GM18868 (cell line): ENCODE data around the gene ELF2.
"Not testable (repeated sequence)": the region's sequence is repeated elsewhere in the genome, so short reads cannot be mapped to it uniquely, and the experiment has no call there.

Experiments used
- ATAC-seq: cut with Tn5 transposase; IDR thresholded peaks from one replicate; pipeline ENCODE4 v1.9.1; 2021; ENCODE audit warnings: mild to moderate bottlenecking, moderate library complexity; ENCODE audit not compliant: unreplicated experiment

Gene ELF2

GRCh38 chr4:139024686-139025085, 152.3 kb downstream of the ELF2 start:
- no peak for ATAC-seq

DNA sequence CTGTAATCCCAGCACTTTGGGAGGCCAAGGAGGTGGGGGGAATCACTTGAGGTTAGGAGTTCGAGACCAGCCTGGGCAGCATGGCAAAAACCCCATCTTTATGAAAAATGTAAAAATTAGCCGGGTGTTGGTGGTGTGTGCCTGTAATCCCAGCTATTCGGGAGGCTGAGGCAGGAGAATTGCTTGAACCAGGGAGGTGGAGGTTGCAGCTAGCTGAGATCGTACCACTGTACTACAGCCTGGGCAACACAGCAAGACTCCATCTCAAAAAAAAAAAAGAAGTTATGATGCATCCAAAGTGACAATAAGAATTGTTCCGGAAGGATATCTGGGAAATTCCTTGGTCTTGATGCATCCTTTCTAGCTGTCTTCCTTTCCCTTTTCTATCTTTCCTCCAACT, 154.2 kb downstream of the ELF2 start:
- no peak for ATAC-seq

- ATAC-seq: not testable (repeated sequence)
These were observed 155.9 kb downstream of the ELF2 start for GRCh38 chr4:139021071-139021470.

GRCh38 chr4:139020384-139020783, 156.6 kb downstream of the ELF2 start:
- no peak for ATAC-seq

DNA sequence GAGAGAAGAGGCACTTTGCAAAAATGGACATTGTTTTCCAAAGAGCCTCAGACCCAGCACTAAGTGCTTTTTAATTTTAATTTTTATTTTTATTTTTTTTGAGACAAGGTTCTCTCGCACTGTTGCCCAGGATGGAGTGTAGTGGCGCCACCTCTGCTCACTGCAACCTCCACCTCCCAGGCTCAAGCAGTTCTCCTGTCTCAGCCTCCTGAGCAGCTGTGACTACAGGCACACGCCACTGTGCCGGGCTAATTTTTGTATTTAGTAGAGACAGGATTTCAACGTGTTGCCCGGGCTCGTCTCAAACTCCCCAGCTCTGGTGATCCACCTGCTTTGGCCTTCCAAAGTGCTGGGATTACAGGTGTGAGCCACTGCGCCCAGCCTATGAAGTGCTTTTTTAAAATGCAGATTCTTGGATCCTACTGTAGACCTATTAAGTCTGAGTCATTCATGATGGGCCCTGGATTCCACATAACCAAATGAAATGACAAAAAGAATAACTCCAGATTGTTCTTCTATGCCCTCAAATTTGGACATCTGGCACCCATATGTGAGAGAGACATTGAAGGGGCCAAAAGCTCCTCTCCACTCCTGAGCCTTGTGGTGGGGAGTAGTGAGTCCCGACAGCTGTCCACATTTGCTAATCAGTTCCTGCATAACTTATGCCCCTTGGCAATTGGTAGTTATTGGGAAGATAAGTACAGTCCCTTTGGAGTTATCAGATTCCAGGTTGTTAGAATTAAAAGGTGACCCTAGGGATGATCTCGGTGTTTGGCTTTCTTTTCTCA, 157.9 kb downstream of the ELF2 start:
- ATAC-seq: no peak

DNA sequence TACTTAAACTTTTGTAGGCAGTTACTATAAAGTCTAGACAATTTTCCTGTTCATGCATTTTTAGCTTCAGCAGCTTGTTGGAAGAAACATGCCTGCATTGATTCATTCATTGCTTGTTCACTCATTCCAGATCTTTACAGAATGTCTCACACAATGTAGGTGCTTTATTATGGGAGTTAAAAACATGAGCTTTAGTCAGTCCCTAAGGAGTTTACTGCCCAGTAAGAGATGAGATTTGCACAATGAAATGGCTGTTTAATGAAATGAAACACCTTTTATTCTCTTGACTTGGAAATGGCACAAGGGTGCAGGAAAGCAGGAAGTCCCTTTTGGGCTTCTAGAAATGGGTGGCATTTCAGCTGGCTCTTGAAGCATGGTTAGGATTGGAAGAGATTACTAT, 158.5 kb downstream of the ELF2 start:
- ATAC-seq: no peak

DNA sequence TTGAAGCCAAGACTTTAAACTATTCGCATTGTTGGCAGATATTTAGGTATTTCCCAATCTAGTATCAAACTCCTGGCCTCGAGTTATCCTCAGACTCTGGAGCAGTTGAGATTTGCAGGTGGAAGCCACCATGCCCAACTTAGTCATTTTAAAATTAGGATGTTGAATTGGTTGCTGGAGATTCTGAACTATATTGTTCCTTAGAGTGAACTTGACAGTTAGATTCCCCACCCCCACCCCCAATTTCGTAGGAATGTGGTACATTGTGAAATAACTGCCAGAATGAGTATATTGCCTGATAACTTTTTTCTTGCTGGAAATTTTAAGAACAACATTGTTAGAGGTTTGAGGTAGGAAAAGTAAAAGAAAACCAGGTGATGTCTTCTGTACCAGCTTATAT, 159.2 kb downstream of the ELF2 start:
- ATAC-seq: no peak

DNA sequence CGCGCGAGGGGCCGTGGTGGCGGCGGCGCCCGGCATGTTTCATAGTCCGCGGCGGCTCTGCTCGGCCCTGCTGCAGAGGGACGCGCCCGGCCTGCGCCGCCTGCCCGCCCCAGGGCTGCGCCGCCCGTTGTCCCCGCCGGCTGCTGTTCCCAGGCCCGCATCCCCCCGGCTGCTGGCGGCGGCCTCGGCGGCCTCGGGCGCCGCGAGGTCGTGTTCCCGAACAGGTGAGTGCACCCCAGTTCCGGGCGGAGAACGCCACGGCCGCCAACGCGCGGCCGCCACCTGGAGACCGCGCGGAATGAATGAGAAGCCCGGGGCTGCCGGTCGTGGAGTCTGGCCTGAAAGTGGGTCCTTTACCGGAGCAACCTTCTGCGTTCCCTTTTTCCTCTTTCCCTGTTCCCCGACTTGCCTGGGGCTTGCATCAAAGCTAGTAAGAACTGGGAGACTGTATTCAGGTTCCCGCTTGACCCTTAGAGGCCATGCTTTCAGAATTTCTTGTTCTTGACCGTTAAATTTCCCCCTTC, 161.0 kb downstream of the ELF2 start:
- ATAC-seq: peak; percentile 28

DNA sequence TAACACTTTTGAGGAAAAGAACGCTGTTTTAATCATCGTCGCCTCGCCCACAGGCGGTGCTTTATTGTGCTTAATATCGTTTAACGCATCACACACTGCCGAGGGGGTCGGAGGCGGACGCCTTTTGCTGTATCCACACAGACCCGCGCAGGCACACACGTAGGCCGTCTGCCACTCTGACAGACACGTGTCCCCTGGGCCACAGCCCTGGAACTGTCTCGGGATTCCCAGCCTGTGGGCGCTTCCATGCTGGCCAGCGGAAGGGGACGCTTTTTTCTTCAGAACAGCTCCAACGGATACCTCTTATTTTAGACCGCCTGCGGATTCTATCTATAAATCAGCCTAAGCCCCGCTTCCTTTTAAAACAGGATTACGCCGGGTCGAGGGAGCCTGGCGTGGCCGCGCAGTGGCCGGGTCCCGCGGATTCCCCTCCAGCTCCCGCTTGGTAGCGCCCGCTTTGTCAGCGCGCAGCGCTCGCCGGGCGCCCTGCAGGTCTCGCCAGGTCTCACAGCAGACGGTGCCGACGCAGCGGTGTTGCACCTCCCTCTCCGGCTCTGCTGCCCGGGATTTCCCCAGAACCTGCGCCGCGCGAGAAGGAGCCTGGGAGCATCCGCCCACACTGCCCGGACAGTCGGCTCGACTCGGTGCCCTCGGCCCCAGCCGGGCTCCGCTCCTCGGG, 161.6 kb downstream of the ELF2 start, which contains the start of gene NOCT:
TSS of gene NOCT (plus strand) at position 513 of the 679 bp plus-strand sequence. CDS start 201 bp downstream, outside the sequence.
- peak; percentile 91 for ATAC-seq

- ATAC-seq: peak; percentile 19
These were observed 162.4 kb downstream of the ELF2 start for GRCh38 chr4:139014371-139015268.

GRCh38 chr4:139011225-139011950, 165.6 kb downstream of the ELF2 start:
- no peak for ATAC-seq

DNA sequence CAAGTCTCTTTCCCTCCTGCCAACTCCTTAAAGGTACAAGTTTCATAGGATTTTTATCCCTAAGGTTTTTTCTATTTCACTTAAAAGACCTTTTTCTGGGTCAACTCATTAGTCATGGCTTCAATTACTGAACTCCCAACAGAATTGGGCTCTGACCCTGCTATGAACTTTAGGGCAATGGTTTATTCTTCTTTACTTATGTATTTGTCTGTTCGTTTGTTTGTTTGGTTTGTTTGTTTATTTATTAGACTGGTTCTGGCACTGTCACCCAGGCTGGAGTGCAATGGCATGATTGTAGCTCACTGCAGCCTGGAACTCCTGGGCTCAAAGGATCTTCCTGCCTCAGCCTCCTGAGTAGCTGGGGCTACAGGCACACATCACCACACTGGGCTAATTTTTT, 167.3 kb downstream of the ELF2 start:
- no peak for ATAC-seq

DNA sequence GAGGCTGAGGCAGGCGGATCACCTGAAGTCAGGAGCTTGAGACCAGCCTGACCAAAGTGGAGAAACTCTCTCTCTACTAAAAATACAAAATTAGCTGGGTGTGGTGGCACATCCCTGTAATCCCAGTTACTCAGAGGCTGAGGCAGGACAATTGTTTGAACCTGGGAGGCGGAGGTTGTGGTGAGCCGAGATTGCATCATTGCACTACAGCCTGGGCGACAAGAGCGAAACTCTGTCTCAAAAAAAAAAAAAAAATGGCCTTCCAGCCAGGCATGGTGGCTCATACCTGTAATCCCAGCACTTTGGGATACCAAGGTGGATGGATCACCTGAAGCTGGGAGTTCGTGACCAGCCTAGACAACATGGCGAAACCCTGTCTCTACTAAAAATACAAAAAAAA, 168.7 kb downstream of the ELF2 start:
- ATAC-seq: not testable (repeated sequence)

- no peak for ATAC-seq
These were observed 169.4 kb downstream of the ELF2 start for GRCh38 chr4:139007640-139008039.
